ENCODE results near the gene BRWD1.

The BRWD1 gene

DNA sequence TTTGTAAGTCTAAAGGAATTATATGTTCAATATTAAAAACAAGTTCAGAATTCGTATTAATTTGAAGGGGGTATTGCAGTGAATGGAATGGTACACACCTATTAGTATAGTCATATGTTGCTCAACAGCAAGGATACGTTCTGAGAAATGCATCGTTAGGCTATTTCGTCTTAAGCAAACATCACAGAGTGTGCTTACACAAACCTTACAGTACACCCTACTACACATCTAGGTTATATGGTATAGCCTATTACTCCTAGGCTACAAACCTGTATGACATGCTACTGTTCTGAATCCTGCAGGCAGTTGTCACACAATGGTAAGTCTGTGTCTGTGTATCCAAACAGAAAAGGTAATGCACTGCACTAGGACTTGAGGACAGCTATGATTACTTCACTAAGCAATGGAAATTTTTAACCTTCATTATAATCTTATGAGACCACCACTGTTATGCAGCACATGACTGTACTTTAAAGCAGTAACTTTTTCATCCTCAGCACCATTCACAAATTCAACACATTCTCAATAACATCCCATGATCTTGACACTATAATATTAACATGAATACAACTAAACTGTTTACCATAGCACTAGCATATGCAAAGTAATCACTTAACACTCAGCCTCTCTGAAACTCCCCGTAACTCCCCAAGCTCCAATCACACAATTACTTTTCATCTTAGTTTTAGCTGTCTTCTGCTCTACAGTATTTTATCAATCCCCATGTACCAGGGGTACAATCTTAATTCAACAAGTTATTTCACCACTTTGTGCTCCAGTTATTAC lies 115.8 kb downstream of the BRWD1 start:
- no peak for DNase-seq (ENCODE audit: low read depth in 2 of 2)

DNA sequence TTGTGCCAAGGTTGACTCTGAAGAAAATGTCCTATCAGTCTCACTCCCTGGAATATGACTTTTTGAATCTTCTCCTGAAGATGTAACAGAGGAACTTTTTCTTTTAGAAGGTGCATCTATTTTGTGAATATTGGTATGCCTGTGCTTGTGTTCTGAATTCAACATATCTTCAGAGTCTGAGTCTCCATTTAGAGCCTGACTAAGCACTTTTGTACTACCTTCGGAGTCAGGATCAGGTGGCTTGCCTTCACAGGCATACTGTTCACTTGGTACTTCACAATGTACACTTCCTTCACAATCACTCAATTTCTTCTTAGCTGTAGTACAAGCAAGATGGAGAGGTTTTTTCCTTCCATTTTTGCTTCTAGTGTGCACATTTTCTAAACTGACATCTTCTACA lies 116.6 kb downstream of the BRWD1 start:
- no peak for DNase-seq (ENCODE audit: low read depth in 2 of 2)

GRCh38 chr21:39196310-39196709 lies 117.1 kb downstream of the BRWD1 start:
- DNase-seq (ENCODE audit: low read depth in 2 of 2): no peak

DNA sequence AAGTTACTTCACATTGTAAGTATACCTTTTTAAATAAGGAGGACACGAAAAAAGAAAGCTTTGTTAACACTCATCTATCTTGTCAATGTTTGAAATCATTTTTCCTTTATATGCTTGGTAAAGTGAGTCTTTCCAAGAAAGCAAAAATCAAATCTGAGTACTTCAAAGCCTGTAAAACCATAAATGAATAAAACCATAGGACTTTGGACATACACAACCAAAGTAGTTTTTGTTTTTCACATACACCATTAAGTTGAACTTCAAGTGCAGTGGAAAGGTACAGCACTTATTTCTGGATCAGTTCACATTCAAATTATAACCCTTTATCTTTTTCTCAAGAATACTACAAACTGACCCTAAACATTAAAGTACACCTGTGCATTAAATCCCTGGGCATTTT lies 120.1 kb downstream of the BRWD1 start:
- no peak for DNase-seq (ENCODE audit: low read depth in 2 of 2)

DNA sequence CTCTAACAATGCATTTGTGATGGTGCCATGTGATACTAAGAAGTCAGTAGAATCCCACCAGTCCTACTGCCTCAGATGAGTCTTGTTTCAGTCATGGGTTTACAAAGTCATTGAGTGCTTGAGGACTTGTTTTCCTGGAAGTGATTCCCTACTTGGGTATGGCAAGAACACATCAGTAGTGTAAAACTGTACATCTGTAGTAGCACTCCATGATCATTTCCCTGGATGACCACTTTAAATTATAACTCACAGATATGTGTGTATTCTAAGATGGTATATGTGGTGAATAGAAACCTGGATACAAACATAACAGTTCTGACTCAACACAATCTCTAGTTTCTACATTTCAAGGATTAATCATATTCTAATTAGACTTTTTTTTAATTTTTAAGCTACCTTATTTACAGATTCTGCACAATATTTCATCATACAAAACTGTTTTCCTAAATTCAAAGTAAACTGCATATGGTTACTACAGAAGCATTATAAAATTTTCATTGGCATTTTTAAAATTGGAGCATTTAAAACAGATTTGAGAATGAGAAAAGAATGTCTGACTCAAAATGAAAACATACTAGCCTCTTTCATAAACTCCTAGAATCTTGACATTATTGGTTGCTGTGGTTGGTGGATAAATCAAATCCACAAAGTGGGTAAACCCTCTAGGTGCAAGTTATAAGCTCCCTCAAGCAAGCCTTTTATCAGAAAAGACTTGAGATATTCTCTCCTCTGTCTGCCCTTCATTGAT lies 123.4 kb downstream of the BRWD1 start:
- DNase-seq (ENCODE audit: low read depth in 2 of 2): no peak

DNA sequence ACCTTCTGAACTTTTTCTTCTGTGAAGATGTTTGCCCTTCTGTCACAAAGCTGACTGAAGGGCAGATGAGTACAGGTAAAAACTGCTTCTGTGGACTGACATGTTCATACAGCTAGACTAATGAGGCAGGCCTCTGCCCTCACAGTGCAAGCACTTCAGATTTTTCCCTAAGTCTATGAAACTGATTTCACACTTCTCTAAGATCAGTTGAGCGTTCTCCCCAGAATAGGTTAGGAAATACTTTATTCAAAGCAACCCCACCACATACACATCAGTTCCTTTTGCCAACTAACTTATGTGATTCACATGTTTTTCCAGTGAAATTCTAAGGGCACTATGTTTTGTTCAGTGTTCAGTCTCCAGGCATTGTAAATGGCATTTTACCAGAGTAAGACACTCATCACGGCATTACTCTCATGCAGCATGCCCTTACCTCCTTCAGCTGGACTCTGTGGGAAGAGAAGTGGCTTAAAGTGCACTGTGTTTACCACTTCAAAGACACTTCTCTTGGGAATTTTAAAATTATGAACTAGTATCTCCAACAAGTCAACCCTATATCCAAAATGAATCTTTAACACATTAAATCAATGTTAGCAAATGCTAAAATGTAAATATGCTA lies 124.8 kb downstream of the BRWD1 start:
- DNase-seq (ENCODE audit: low read depth in 2 of 2): no peak

DNA sequence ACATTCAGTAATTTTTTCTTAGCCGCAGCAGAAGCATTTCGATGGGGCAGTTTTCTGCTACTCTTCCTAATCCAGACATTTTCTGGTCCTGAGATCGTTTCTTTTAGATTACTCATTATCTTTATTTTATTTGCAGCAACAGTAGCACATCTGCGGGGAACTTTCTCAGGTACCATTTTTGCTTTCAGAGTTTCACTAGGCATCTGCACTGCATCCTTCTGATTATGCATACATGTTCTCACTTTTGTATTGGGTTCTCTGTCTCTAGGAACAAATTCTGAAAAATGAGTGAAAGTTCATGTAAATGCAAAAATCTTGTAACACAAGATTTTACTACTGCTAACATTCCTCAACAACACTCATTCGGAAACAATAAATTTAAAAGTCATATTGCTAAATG lies 126.3 kb downstream of the BRWD1 start:
- DNase-seq (ENCODE audit: low read depth in 2 of 2): no peak

DNA sequence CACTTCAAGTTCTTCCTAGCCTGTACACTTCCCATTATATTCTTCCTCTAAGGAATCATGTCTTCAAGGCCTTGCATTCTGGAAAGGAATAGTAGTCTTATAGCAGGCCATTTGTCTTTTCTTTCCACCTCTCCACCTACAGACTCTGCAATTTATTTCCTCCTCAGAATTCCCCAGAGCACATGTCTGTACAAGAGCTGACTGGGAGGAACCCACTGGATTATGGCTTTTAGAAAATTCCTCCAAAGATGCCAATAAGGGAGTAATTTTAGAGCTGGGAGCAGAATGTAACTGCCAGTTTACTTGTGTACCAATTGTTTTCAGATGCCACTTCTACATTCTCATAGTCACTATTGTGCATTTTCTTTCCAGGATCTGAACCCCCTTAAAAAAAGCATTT lies 126.8 kb downstream of the BRWD1 start:
- DNase-seq (ENCODE audit: low read depth in 2 of 2): no peak

DNA sequence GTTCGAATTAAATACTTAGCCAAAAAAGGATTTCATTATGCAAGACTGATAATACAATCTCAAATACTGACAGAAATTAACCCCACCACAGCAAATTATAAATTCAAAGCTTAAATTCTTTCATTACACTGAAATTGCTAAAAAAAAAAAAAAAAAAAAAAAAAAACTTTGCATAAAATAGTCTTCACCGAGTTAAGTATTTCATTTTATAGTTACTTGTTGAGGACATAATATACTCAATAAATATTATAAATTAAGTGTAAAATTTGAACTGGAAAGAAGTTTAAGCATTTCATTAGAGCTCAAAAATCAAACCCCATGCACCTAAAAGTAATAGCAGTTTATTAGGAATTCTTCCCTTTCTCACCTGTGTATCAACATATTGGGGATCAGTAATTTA lies 128.3 kb downstream of the BRWD1 start:
- DNase-seq (ENCODE audit: low read depth in 2 of 2): no peak

- DNase-seq (ENCODE audit: low read depth in 2 of 2): no peak
Observed at GRCh38 chr21:39184050-39184980, 129.1 kb downstream of the BRWD1 start.

- peak; percentile 94 to 95 for DNase-seq (ENCODE audit: low read depth in 2 of 2)
Observed at GRCh38 chr21:39183272-39184049, 130.0 kb downstream of the BRWD1 start, which contains the start of gene PSMG1. TSS of gene PSMG1 (minus strand) at chr21:39183451. CDS start at chr21:39183385, 66 bp downstream.

DNA sequence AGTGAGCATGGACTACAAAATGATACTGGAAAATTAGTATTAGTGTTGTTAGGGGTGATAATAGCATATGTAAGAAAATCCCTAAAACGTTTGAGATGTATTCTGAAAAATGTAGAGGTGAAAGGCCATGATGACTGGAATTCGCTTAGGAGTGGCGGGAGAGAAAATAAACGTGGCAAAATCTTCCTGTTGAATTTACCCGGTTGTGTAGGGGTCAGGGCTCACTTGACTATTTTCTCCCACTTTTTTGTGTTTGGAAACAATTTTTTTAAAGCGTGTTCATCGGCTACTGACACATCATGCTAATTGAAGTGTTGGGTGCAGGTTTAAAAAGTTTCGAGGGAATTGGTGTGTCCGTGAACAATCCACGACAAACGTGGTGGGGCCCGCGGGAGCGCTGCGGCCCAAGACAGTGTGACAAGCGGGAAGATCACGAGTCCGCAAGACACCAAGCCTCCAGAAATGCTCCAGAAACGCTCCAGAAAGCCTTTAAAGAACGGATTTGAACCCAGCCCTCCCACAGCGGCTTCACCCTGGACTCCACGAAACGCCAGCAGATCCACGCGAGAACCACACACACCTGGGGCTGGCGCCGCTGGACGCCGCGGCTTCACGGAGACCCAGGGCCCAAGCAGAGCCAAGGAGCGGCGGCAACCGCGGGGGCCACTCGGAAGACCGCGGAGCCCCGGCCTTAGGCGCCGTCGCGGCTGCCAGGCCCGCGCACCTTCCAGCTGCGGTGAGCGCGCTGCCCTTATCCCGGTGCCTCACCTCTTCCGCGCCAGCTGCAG lies 130.8 kb downstream of the BRWD1 start:
- DNase-seq (ENCODE audit: low read depth in 2 of 2): no peak

- no peak for DNase-seq (ENCODE audit: low read depth in 2 of 2)
Observed at GRCh38 chr21:39182016-39182415, 131.4 kb downstream of the BRWD1 start.

- no peak for DNase-seq (ENCODE audit: low read depth in 2 of 2)
Observed at GRCh38 chr21:39181205-39181818, 132.1 kb downstream of the BRWD1 start.

GRCh38 chr21:39180429-39181019 lies 132.9 kb downstream of the BRWD1 start:
- DNase-seq (ENCODE audit: low read depth in 2 of 2): no peak

DNA sequence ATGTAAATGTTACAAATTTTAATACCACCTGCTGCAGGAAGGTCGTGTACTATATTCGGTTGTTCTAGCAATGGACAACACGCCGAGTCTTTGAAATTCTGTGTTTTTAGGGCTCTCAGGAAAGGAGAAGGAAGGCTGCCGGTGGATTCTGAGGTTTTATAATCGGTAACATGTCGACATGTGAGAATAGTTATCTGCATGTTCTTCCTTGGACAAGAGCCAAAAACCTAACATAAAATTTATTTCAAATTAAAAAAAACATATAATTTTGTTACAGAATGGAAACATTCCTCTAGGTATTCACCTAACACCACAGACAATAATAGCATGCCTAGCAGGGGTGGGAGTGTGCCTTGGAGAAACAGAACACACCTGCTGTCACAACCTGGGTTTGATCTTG lies 135.0 kb downstream of the BRWD1 start:
- no peak for DNase-seq (ENCODE audit: low read depth in 2 of 2)

DNA sequence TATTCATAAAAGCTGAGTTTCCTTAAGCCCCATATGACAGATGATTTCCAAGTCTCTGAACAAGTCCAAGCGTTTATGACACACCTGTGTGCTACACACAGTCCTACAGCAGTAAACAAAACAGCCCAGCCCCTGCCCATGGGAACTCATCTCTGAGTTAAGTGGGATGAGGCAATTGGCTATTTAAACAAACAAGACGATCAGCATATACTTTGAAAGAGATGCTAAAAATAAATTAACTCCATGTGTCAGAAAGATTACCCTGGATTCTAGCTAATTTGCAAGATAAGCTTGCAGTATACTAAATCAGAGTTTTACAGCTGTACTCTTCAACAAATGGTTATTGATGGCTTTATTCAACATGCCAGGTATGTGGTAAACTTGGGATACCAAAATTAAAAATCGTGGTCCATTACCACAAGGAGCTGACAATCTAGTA lies 137.1 kb downstream of the BRWD1 start:
- DNase-seq (ENCODE audit: low read depth in 2 of 2): no peak

GRCh38 chr21:39175665-39176064 lies 137.8 kb downstream of the BRWD1 start:
- DNase-seq (ENCODE audit: low read depth in 2 of 2): no peak

- DNase-seq (ENCODE audit: low read depth in 2 of 2): no peak
Observed at GRCh38 chr21:39175154-39175553, 138.3 kb downstream of the BRWD1 start.

Measured in stimulated activated CD4-positive, alpha-beta T cell treated with anti-CD3 and anti-CD28 coated beads, Interleukin-4, amount 100 ng/mL, for 48 hours (primary cell).